ENCODE data around the gene MYOD1. TPM values are rescaled to one million over a fixed set of nuclear protein-coding genes. Genes with fewer than 3 reads are reported as not detected.

The MYOD1 gene
- polyA plus RNA-seq, 1 donor: 0.10 TPM

DNA sequence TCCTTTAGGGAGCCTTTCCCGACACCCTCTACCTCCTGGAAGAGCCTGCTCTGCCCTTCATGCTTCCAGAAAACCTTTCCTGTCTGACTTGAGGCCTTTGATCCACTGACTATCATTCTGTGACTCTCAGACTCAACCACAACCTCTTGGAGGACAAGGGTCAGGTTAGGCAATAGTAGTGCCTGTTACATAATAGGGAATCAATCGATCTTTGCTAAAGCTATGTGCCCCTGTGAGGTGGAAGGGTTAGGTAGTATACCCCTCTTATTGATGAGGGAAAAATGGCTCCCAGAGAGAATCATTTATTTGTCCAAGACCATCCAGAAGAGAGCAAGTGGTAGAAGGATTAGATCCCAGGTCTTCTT is 31.4 kb downstream of the MYOD1 start:
- WGBS (ENCODE audit: insufficient coverage, low lambda C conversion rate): no CpG with 5 or more reads among the region's 2 CpGs
- Histone ChIP-seq H3K4me1 (ENCODE audit: control insufficient read depth, insufficient read depth, low read length) (peaks cover 9% of the 10 kb centered on the region), H3K4me3 (ENCODE audit: low read length) (no peak overlapping the region), H3K27ac (ENCODE audit: low read length) (no peak overlapping the region), H3K9me3 (ENCODE audit: control insufficient read depth, low read depth, low read length) (no peaks in the 10 kb centered on the region), H3K27me3 (ENCODE audit: control insufficient read depth, insufficient read depth, low read length) (peaks cover 4% of the 10 kb centered on the region), H3K36me3 (ENCODE audit: control insufficient read depth, insufficient read depth, low read length) (no peaks in the 10 kb centered on the region)
- peak in 1 of 2 donors; percentile 50 for DNase-seq

DNA sequence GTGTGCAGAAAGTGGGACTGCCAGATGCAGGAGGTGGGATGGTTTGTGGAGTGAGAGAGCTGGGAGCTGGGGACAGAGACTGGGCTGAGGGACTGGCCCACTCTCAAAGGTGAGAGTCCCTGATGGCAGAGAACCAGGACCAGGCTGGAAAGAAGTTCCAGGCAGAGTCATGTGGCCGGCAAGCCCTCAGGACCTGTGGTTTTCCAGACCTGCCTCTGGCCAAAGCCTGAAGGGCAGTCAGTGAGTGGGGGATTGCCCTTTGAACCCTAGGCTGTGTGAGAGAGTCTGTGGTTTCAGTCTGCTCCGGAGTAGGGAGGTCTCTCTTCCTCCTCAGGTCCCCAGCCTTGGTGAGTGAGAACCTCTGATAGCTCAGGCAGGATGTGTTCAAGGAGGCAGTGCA is 32.2 kb downstream of the MYOD1 start:
- Histone ChIP-seq H3K36me3 (ENCODE audit: control insufficient read depth, insufficient read depth, low read length) (no peaks in the 10 kb centered on the region), H3K9me3 (ENCODE audit: control insufficient read depth, low read depth, low read length) (no peaks in the 10 kb centered on the region), H3K27ac (ENCODE audit: low read length) (no peak overlapping the region), H3K4me1 (ENCODE audit: control insufficient read depth, insufficient read depth, low read length) (peaks cover 9% of the 10 kb centered on the region), H3K27me3 (ENCODE audit: control insufficient read depth, insufficient read depth, low read length) (peaks cover 4% of the 10 kb centered on the region), H3K4me3 (ENCODE audit: low read length) (no peak overlapping the region)
- DNase-seq: no peak
- WGBS (ENCODE audit: insufficient coverage, low lambda C conversion rate): no CpG with 5 or more reads among the region's 2 CpGs

DNA sequence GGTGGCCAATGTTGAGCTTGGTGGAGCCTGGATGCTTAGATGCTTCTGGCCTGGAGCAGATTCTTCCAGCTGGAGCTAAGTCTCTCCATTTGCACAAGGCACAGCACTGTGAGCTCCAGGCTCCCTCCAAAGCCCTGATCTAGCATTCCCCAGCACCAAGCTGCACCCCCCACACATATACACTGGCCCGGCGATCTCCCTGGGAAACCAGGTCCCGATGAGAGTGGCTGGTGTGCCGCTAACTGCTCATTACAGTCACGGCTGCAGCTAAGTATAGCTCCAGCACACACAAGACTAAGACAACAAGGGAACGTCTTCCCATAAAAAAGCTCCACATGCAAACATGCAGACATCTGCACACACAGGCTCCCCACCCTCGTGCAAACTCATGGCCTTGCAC is 32.8 kb downstream of the MYOD1 start:
- peaks cover 4% of the 10 kb centered on the region for H3K27me3 ChIP-seq (ENCODE audit: control insufficient read depth, insufficient read depth, low read length)
- peaks cover 9% of the 10 kb centered on the region for H3K4me1 ChIP-seq (ENCODE audit: control insufficient read depth, insufficient read depth, low read length)
- no peaks in the 10 kb centered on the region for H3K9me3 ChIP-seq (ENCODE audit: control insufficient read depth, low read depth, low read length)
- WGBS (ENCODE audit: insufficient coverage, low lambda C conversion rate): no CpG with 5 or more reads among the region's 7 CpGs
- no peak for DNase-seq
- no peaks in the 10 kb centered on the region for H3K36me3 ChIP-seq (ENCODE audit: control insufficient read depth, insufficient read depth, low read length)
- H3K27ac ChIP-seq (ENCODE audit: low read length): no peak overlapping the region
- H3K4me3 ChIP-seq (ENCODE audit: low read length): no peak overlapping the region

DNA sequence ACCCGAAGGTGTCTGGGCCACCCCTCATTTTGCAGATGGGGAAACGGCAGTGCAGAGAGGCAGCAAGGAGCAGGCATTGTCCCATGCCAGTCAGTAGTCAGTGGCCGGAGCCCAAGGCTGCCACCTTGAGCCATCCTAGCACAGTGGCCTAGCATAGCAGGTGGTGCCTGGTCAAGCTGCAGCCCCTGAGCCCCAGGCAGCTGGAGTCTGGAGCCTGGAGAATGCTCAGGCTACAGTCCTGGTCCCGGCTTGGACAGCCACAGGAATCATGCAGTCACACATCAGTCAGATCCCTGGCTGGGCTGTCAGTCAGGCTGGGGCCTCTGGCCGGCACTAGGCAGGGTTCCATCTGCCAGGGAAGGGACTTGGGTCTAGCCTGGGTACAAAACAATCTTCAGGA is 33.8 kb downstream of the MYOD1 start:
- Histone ChIP-seq H3K36me3 (ENCODE audit: control insufficient read depth, insufficient read depth, low read length) (no peaks in the 10 kb centered on the region), H3K27me3 (ENCODE audit: control insufficient read depth, insufficient read depth, low read length) (peaks cover 4% of the 10 kb centered on the region), H3K4me1 (ENCODE audit: control insufficient read depth, insufficient read depth, low read length) (peaks cover 9% of the 10 kb centered on the region), H3K4me3 (ENCODE audit: low read length) (no peak overlapping the region), H3K9me3 (ENCODE audit: control insufficient read depth, low read depth, low read length) (no peaks in the 10 kb centered on the region), H3K27ac (ENCODE audit: low read length) (no peak overlapping the region)
- WGBS (ENCODE audit: insufficient coverage, low lambda C conversion rate): no CpG with 5 or more reads among the region's 5 CpGs
- DNase-seq: no peak

GRCh38 chr11:17753641-17754040 is 34.3 kb downstream of the MYOD1 start:
- peaks cover 4% of the 10 kb centered on the region for H3K27me3 ChIP-seq (ENCODE audit: control insufficient read depth, insufficient read depth, low read length)
- H3K4me1 ChIP-seq (ENCODE audit: control insufficient read depth, insufficient read depth, low read length): peaks cover 9% of the 10 kb centered on the region
- H3K9me3 ChIP-seq (ENCODE audit: control insufficient read depth, low read depth, low read length): no peaks in the 10 kb centered on the region
- DNase-seq: no peak
- WGBS (ENCODE audit: insufficient coverage, low lambda C conversion rate): no CpG with 5 or more reads among the region's 10 CpGs
- H3K36me3 ChIP-seq (ENCODE audit: control insufficient read depth, insufficient read depth, low read length): no peaks in the 10 kb centered on the region
- H3K27ac ChIP-seq (ENCODE audit: low read length): no peak overlapping the region
- no peak overlapping the region for H3K4me3 ChIP-seq (ENCODE audit: low read length)

GRCh38 chr11:17755891-17756290 is 36.5 kb downstream of the MYOD1 start:
- Histone ChIP-seq H3K27ac (ENCODE audit: low read length) (no peak overlapping the region), H3K4me1 (ENCODE audit: control insufficient read depth, insufficient read depth, low read length) (no peaks in the 10 kb centered on the region), H3K36me3 (ENCODE audit: control insufficient read depth, insufficient read depth, low read length) (no peaks in the 10 kb centered on the region), H3K4me3 (ENCODE audit: low read length) (no peak overlapping the region), H3K27me3 (ENCODE audit: control insufficient read depth, insufficient read depth, low read length) (peaks cover 4% of the 10 kb centered on the region), H3K9me3 (ENCODE audit: control insufficient read depth, low read depth, low read length) (no peaks in the 10 kb centered on the region)
- 100% methylated on average over 1 of the region's 3 CpGs for WGBS (ENCODE audit: insufficient coverage, low lambda C conversion rate)
- no peak for DNase-seq

DNA sequence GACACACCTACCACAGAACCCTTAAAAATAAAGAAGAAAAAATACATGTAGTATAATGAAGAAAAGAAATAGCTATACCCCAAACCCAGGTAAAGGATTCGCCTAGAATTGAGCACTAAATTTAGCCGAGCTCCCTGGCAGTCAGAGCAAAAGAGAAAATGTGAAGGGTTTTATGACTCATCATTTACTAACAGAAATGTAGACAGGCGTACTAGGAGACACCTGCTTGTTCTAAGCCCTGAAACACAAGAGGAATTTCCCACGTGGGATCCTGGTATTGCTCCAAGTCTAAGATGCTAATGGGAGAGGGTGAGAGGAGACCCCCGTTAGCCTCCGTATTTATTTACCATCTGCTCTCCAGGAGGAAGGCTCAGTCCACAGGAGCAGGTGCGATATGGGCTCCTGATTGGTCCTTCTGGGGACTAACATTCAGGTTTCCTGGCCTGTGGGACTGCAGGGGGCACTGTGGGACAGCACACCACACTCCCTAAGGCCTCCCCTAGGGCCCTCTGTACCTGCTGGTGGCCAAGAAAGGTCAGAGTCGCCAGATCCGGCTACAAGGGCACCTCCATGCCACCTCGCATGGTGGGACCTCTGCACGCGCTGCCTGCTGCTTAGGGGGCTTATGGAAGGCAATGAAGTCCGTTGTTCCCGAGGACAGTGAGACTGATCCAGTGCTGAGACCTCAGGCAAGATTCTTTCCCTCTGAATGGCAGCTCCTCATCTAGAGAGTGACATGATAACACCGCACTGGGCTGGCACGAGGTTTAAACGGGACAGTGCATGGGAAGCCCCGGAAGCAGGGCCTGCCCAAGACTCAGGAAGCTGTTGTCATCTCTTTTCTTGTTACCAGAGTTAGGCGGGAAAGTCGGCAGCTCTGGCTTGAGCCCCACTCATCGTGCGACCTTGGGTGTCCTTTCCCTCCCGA is 41.0 kb downstream of the MYOD1 start:
- Histone ChIP-seq H3K27ac (ENCODE audit: low read length) (no peak overlapping the region), H3K9me3 (ENCODE audit: control insufficient read depth, low read depth, low read length) (no peaks in the 10 kb centered on the region), H3K36me3 (ENCODE audit: control insufficient read depth, insufficient read depth, low read length) (no peaks in the 10 kb centered on the region), H3K4me1 (ENCODE audit: control insufficient read depth, insufficient read depth, low read length) (no peaks in the 10 kb centered on the region), H3K4me3 (ENCODE audit: low read length) (no peak overlapping the region), H3K27me3 (ENCODE audit: control insufficient read depth, insufficient read depth, low read length) (no peaks in the 10 kb centered on the region)
- 72% methylated on average over 2 of the region's 23 CpGs for WGBS (ENCODE audit: insufficient coverage, low lambda C conversion rate)
- DNase-seq: peak; percentile 41 to 58

DNA sequence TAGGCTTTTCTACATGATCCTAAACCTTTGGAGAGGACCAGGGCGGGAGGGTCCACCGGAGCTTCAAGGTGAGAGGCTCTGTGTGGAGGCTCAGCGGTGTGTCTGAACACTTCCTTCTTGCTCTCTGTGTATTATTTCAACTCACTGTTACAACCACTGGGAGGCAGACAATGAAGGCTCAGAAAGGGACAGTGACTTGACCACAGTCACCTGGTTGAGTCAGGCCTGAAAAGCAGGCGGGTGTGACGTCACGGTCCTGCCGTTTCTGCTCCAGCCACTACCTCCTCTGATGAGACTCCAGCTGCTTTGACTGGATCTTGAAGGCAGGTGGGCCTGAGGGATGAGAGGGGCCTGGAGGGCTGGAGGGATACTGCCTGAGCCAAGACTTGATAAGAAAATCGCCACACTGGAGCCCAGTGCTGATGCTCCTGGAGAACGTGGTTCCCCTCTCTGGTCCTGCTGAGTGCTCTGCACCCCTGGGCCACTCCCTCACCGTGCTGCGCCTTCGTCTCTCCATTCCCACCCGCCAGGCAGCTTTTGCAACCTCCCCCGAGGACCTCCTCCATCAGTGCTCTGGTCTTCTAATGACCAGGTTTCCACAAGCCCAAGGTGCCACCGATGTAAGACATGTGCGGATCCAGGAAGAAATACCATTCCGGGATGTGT is 43.1 kb downstream of the MYOD1 start:
- Histone ChIP-seq H3K4me1 (ENCODE audit: control insufficient read depth, insufficient read depth, low read length) (no peaks in the 10 kb centered on the region), H3K36me3 (ENCODE audit: control insufficient read depth, insufficient read depth, low read length) (no peaks in the 10 kb centered on the region), H3K27me3 (ENCODE audit: control insufficient read depth, insufficient read depth, low read length) (no peaks in the 10 kb centered on the region), H3K9me3 (ENCODE audit: control insufficient read depth, low read depth, low read length) (no peaks in the 10 kb centered on the region), H3K4me3 (ENCODE audit: low read length) (no peak overlapping the region), H3K27ac (ENCODE audit: low read length) (no peak overlapping the region)
- DNase-seq: no peak
- no CpG with 5 or more reads among the region's 17 CpGs for WGBS (ENCODE audit: insufficient coverage, low lambda C conversion rate)

- WGBS (ENCODE audit: insufficient coverage, low lambda C conversion rate): no CpG with 5 or more reads among the region's 7 CpGs
- H3K9me3 ChIP-seq (ENCODE audit: control insufficient read depth, low read depth, low read length): no peaks in the 10 kb centered on the region
- no peak for DNase-seq
Observed at GRCh38 chr11:17763244-17763643, 43.9 kb downstream of the MYOD1 start.

GRCh38 chr11:17763703-17764102 is 44.3 kb downstream of the MYOD1 start:
- H3K9me3 ChIP-seq (ENCODE audit: control insufficient read depth, low read depth, low read length): no peaks in the 10 kb centered on the region
- H3K27ac ChIP-seq (ENCODE audit: low read length): no peak overlapping the region
- H3K27me3 ChIP-seq (ENCODE audit: control insufficient read depth, insufficient read depth, low read length): no peaks in the 10 kb centered on the region
- no peaks in the 10 kb centered on the region for H3K4me1 ChIP-seq (ENCODE audit: control insufficient read depth, insufficient read depth, low read length)
- no peak overlapping the region for H3K4me3 ChIP-seq (ENCODE audit: low read length)
- no peaks in the 10 kb centered on the region for H3K36me3 ChIP-seq (ENCODE audit: control insufficient read depth, insufficient read depth, low read length)
- no peak for DNase-seq
- no CpG with 5 or more reads among the region's 3 CpGs for WGBS (ENCODE audit: insufficient coverage, low lambda C conversion rate)

More at GRCh38 chr11:17763244-17763643, 43.9 kb downstream of the MYOD1 start:
- no peaks in the 10 kb centered on the region for H3K27me3 ChIP-seq (ENCODE audit: control insufficient read depth, insufficient read depth, low read length)
- no peaks in the 10 kb centered on the region for H3K4me1 ChIP-seq (ENCODE audit: control insufficient read depth, insufficient read depth, low read length)
- no peak overlapping the region for H3K27ac ChIP-seq (ENCODE audit: low read length)
- no peaks in the 10 kb centered on the region for H3K36me3 ChIP-seq (ENCODE audit: control insufficient read depth, insufficient read depth, low read length)
- H3K4me3 ChIP-seq (ENCODE audit: low read length): no peak overlapping the region

All from large intestine (tissue), 3 donors.